Pons (tissue), 1 donor: ENCODE measurements around the gene SGTB.
"Not testable (repeated sequence)": the region's sequence is repeated elsewhere in the genome, so short reads cannot be mapped to it uniquely, and the experiment has no call there.

Experiments
- DNase-seq: peaks from one replicate; pipeline ENCODE4 v3.0.0-alpha.2; 2016; ENCODE audit warnings: low spot score

The SGTB gene

DNA sequence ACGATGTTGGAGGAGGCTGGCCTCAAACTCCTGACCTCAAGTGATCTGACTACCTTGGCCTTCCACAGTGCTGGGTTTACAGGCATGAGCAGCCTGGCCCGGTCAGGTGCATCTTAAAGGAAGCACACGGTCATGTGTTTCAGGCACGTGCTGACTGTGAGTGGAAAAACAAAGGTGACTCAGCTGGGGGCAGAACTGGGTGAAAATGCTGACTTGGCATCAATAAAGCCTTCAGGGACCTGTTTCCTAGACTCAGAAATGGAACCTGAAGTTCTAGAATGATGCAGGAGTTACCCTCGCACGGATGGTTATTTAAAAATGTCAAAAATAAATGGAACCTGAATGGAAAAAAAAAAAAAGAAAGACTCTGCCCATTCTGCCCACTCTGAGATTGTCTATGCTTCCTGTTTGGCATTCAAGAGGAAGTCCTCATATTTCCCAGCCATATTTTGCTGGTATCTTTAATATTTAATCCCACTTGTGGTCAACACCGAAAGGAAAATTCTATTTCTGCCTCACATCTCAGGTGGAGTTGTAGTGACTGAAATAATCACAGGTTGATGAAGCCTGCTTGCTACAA, 12.4 kb upstream of the SGTB start:
- not testable (repeated sequence) for DNase-seq

DNA sequence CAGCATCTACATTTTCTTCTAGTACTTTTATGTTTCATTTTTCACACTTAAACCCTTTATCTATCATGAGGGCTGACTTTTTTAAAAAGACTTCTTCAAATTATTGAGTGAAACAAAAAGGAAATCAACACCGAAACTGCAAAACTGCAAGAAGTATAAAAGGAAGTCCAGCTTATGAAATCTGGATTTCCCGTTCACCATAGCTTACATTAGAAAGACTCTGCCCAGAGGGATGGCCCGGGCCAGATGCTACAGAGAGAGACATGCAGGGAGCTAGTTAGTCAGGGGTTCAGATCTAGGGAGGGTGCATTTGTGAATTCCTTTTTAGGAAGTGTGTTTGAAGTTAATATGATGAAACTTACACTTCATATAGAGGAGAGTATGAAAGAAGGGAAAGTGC, 10.1 kb upstream of the SGTB start:
- not testable (repeated sequence) for DNase-seq

DNA sequence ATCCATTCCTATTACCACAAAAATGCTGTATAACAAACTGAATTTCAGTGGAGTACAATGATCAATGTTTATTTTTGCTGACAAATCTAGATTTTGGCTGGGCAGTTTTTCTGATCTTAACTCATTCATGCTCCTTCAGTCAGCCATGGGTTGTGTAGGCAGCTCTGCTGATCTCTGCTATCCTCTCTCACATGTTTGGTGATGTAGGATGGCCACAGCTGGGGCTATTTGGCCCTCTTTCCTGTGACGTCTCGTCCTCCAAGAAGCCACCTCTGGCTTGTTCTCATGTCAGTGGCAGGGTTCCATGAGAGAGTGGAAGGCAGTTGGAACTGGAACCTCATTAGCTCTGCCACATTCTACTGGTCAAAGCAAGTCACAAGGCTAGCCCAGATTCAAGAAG, 9.0 kb upstream of the SGTB start:
- no peak for DNase-seq

DNA sequence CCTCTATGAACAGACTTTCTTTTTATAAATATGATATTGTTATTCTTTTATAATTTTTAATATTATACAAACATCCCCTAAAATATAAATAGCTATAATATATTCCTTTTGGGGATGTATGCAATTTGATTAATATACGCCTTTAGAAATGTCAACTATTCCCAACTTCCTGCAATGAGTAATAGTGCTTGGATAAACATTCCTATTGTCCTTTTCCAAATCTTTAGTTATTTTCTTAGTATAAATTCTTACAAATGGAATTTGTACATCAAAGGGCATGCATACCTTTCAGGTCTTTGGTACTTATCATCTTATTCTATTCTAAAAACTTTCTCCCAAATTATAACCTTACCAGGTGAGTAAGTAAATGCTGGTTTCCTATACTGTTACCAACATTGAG, 6.3 kb upstream of the SGTB start:
- DNase-seq: no peak

DNA sequence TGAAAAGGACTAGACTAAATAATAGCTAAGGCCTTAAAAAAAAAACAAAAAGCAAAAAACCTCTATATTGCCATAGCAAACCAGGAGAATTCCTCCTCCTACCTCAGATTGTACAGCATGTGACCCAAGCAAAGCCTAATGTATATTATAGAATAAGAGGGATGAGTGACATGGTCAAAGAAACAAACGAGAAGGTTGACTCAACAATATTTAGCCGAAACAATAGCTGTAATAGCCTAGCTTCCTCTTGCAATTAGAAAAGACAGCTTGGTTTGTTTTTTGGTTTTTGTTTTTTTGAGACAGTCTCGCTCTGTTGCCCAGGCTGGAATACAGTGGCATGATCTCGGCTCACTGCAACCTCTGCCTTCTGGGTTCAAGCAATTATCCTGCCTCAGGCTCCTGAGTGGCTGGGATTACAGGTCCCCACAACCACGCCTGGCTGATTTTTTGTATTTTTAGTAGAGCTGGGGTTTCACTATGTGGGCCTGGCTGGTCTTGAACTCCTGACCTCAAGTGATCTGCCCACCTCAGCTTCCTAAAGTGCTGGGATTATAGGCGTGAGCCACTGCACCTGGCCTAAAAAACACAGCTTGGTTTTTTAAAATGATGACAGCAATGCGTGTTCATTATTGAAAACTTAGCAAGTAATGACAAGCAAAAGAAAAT, 5.7 kb upstream of the SGTB start:
- no peak for DNase-seq

DNA sequence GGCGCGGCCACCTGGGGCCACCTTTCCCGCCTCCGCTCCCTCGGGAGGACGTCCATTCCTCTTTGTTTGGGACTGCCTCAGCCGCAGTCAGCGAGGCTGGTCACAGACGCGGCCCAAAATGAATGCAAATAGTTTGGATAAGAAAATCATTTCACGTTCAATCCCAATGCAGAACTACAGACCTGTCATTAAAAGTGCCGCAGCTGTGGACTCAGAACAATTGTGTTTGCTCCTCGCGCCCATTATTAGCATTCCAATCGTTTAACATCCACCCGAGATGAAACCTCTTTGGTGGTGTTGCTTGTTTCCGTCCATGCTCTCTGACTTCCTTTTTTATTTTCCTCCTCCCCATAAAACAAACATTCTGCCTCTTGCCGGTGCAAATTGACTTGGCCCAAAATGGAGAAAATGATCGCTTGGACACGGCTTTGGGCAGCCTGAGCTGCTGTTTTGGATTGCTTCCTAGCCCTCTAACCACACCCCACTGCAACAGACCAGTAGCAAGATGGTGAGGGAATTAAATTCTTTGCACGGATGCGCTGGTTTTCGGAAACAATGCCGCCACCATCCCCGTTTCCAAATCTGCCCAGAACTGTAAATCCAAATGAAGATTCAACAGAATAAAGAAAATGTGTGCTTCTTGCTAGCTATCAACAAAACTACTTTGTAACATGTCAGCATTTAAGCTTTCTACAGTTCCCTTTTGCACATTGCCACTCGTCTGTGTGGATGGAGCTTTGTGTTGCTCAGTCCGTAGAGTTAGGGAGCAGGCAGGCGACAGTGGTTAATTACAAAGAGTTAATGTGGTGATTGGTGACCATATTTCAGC, 880 bp upstream of the SGTB start:
- DNase-seq: peak; percentile 67

DNA sequence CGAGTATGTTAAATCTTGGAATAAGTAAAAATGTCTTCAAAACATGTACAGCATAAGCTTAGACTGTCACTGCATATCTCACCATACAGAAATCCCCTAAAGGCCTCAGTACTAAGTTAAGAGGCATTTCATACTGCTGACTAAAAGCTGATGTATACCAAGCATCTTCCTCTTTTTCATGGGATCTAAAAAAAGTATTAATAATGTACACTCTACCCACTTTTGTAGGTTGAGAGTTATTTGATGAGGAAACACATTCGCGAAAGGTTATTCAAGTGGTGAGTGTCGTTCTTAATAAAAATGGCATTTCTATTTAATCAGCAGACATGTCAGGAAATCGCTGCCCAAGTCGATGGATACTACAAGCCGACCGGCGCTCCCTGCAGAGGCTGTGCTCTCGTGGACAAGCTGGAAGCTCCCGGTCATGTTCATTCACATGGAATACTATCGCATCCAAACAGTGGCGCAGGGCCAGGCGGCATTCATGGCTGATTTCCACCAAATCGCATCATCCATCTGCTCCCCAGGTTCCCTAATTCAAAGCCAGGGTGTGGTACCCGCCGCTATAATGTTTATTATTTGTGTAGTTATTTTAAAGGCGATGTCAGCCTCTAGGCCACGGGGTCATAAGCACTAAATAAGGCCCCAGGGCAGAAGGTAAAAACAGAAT, 724 bp downstream of the SGTB start:
- DNase-seq: peak; percentile 64

DNA sequence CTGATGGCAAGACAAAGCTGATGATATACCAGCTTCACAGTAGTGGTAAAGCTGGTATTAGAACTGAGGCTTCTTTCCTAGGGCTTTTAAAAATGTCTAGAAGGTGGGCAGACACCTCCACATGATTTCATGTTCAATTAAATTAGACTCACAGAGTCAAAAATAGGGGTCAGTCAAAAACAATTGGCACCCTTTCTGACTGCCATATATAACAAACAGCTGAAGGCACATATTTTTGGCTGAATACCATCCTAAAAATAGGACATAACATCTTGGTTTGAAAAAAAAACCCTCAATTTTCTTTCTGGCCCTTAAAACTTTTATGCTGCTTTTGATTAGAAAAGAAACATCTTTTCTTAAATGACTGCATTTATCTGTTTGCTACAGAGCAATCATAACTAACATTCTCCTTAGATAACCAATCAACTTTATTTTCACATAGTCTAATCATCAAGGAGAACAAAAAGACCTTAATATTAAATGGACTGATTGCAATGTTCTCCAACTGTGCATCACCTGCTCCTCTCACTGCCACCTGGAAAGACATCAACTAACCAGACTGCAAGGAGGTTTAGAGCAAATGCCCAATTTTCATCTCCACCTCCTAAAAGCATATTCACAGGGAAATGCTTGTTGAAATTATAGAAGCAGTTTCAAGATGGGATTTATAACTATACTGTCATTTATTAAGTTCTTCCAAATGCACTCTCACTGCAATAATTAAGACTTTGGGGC, 3.2 kb downstream of the SGTB start:
- DNase-seq: no peak

DNA sequence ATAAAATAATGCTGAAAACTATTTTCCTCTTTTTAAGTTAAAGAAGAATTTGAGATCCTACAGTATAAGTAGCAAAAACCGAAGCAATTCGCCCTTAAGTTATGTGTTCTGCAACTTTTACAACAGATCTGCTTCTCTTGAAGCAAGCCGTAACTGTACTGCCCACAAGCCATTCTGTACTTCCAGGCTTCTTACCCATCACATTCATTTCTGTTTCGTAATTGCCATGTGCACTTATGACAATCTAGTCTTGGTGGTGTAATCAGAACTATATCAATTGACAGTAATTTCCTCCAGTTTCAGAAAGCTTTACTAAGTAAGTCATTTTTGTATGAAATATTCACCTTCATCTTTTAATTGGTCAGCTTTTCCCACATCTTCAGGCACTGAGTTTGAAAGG, 13.8 kb downstream of the SGTB start:
- no peak for DNase-seq

DNA sequence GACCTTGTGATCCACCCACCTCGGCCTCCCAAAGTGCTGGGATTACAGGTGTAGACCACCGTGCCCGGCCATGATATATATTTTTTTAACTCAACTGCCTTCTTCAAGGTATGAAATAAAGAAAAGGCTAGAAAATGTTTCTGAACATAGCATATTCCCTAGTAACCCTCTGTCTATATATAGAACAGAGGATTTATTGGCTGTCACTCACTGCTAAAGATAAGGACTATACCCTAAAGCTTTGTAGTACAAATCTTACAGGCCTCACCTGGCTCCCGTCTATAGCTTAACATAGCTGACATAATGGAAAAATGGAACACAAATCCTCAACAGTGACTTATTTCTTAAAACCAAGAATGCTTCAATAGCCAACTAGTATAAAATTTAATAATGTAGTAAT, 14.2 kb downstream of the SGTB start:
- DNase-seq: no peak

DNA sequence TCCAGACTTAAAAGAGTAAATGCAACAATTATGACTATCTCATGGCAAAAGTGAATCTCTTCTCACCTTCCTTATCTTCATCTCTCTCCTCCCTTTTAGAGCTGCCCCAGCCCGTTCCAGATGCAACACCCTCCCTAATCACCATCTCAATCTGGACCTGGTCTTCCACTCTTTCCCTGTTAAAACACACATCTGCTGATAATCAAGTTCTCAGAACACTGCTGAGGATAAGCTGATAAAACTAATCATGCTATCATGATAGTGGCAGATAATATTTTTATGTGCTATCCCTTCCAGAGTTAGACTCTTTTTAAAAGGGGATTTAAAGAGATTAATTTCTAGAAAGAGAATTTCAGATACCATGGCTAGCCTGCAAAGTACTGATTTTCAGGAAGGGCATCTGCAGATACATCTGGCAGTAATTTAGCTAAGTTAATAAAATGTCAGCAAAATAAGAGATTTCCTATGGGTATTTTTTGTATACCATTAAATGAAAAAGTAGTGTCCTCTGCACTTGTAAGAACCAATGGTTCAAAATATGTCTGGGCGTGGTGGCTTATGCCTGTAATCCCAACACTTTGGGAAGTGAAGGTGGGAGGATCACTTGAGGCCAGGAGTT, 17.2 kb downstream of the SGTB start:
- no peak for DNase-seq

DNA sequence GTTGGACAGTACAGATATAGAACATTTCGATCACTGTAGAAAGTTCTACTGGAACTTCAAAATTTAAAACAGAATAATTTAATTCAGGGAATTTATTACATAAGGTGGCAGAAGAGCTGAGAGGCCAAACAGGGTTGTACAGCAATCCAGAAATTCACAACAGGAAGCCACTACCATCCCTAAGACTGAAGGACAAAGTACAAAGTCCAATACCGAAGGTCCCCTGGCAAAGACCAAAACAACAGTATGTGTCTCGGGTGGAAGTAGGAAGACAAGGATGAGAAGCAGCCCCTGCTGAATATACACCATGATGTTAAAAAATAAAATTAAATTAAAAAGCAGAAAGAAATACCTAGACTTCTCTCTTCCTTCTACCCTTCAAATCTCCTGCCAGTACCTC, 19.9 kb downstream of the SGTB start:
- no peak for DNase-seq

DNA sequence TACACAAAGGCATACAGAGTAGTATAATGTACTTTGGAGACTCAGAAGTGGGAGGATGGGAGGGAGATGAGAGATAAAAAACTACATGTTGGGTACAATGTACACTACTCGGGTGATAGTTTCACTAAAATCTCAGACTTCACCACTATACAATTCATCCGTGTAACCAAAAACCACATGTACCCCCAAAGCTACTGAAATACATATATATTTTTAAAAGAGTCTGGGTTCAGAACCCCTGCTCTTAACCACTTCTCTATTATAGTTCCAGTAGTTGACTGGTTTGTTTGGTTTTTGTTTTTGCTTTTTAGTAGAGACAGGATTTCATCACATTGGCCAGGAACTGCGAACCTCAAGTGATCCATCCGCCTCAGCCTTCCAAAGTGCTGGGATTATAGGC, 22.6 kb downstream of the SGTB start:
- no peak for DNase-seq

DNA sequence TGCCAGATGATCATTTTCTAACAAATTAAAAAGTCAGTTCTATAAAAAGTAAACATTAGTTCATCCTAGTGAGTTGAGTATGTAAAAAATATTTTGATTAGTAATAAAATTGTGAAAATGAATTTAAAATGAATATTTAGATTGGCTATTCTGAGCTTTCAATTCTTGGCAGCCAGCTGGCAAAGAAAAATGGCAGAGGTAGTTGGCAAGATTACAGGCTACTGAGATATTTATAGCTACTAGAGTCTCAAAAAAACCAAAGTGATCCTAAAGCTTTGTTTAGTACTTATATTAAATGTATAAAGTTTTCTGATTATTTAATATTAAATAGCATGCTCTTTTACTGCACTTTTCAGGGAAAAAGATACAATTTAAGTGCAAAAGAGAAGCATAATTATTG, 25.0 kb downstream of the SGTB start:
- peak; percentile 25 for DNase-seq

DNA sequence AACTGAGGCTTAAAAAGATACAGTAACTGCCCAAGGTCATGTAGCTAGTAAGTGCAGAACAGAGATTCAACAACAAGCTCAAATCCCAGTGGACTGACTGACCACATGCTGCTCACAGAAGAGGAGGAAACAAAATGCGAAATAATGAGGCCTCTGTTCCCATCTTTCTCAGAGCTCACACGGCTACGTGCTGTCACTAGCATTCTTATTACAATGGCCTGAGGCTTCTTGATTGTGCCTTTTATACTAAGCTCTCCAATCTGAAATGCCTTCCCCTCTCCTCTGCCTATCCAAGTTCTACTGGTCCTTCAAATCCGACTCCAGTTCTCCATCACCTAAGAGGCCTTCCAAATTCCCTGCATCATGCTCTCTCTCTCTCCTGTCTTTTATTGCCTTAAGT, 26.0 kb downstream of the SGTB start:
- peak; percentile 89 for DNase-seq

DNA sequence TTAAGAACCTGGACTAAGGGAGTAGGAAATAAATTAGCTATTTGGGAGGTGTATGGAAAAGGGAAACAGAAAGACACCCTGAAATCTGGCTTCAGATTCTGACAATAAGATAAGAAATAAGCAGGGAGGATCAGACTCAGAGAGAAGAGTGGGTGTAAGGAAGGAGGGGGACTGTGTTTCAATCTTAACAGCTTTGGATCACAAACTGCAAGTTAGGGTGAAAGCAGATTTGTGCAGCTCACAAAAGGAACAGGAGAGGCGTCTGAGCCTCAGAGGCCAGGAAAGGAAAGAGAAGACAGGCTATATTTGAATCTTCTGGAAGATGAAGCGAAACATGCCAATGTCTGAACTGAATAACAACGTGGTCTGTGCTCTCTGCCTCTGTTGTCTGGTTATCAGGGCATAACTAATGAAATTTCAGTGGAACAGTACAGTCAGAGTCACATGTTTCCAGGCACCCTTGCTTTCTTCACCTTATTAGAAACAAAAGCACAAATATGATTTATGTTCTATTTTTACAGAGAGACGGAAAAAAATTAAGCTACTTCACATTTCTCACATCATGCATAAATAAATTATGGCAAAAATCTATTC, 26.6 kb downstream of the SGTB start:
- peak; percentile 23 for DNase-seq

DNA sequence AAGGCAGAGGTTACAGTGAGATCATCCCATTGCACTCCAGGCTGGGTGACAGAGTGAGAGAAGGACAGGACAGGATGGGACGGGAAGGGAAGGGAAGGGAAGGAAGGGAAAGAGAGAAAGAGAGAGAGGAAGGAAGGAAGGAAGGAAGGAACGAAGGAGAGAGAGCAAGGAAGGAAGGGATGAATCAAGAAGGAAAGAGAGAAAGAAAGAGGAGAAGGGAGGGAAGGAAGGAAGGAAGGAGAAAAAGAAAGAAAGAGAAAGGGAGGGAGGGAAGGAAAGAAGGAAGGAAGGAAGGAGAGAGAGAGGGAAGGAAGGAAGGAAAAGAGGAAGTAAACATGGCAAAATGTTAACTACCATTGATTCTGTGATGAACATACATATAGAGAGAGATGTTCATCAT, 28.8 kb downstream of the SGTB start:
- no peak for DNase-seq

DNA sequence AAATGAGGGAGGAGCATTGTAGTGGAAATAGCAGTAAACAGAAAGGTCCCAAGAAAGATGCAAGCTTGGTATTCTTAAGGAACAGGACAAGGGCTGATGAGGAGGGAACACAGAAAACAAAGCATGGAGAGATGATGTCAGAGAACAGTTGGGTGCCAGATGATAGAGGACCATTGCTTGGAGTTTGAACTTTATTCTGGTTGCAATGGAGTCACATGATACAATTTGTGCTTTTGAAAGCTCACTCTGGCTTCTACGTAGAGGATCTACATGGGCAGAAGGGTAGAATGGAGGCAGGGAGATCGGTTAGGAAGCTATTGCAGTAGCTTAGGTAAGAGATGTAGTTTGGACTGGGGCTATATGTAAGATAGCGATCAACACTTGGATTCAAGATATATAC, 39.8 kb downstream of the SGTB start:
- no peak for DNase-seq

DNA sequence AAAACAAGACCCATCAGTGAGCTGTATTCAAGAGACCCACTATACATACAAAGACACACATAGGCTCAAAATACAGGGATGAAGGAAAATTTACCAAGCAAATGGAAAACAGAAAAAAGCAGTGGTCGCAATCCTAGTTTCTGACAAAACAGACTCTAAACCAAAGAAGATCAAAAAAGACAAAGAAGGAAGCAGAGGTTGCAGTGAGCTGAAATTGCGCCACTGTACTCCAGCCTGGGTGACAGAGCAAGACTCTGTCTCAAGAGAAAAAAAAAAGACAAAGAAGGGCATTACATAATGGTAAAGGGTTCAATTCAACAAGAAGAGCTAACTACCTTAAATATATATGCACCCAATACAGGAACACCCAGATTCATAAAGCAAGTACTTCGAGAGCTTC, 45.9 kb downstream of the SGTB start:
- not testable (repeated sequence) for DNase-seq

DNA sequence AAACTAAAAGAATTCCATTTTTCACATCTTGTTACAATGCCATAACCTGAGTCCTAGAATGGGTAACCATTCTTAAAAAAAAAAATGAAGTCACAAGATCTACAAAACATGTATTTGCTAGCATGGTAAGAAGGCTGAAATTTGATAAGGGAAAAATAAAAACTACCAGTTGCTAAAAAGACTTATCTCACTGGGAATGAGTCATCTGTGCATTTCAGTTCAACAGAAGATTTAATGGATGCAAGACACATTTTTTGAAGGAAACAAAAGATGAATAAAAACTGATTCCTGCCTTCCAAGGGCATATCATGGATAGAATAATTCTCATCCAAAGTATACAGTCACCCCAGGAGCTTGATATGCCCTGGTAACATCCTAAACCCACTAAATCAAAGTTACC, 47.2 kb downstream of the SGTB start:
- DNase-seq: no peak

DNA sequence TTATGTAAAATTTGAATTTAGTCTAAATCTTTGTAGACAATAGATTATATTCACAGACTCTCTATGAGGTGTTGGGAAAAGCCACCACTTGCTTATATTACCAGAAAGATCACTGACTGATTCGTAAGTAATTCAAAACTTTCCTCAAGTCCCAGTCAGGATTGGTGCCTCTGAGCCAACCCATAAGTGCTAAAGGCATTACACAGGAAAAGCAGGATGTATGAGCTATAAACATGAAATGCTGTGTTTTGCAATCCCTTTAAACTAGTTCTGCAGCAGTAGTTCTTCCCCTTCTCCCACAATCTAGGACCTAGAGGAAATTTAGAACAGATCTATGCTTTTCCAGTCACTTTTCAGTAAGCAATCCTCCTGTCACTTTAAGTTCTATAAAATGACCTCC, 49.1 kb downstream of the SGTB start:
- DNase-seq: no peak
